IPS-18c (cell line): Measurements from ENCODE around the gene FREM1.

ENCODE experiments used
- H3K4me3 ChIP-seq: 2 replicates; pipeline ENCODE4 v1.7.0; 2013; ENCODE audit warnings: low read depth, mild to moderate bottlenecking, low read length, moderate library complexity; ENCODE audit not compliant: insufficient read depth
- H3K9me3 ChIP-seq: one replicate; pipeline ENCODE4 v1.6.1; 2013; ENCODE audit warnings: mild to moderate bottlenecking, low read length, moderate library complexity; ENCODE audit not compliant: control insufficient read depth, insufficient read depth

Gene FREM1

DNA sequence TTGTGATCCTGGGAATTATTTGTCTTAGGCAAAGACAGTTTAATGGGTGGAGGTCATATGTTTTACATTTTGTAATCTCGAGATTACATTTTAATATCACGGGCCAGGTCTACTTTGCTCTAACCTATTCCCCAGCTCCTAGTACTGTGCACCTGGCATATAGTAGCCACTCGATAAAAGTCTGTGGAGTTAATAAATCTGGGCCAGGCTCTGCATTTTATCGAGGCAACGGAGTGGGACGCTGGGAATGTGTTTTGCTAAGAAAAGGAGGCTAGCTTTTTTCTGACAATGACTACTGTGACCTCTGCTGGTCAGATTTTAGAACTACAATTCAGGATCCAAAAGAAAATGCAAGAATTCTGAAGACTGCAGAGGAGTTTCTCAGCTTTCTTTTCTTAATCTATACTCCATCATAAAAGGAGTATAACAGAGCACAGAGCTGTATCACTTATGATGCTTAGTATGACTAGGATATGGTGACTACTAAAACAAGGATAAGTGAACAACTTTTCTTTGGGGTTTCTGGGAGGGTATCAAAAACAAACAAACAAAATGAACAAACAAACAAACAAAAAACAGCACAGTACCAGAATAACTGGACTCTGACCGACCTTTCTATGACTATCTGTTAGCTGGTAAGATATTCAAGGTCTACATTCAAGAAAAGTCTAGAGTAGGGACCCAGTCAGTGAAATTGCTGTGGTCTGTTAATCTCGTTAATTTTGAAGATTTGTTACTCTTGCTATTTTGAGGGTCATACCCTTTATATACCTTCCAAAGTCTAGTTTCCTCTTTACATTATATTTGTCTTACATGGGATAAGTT, 141.6 kb downstream of the FREM1 start:
- Histone ChIP-seq H3K4me3 (no peak overlapping the region), H3K9me3 (no peaks in the 10 kb centered on the region)

GRCh38 chr9:14766299-14766698, 143.9 kb downstream of the FREM1 start:
- Histone ChIP-seq H3K4me3 (no peak overlapping the region), H3K9me3 (no peaks in the 10 kb centered on the region)

GRCh38 chr9:14761584-14761983, 148.6 kb downstream of the FREM1 start:
- Histone ChIP-seq H3K9me3 (no peaks in the 10 kb centered on the region), H3K4me3 (no peak overlapping the region)

DNA sequence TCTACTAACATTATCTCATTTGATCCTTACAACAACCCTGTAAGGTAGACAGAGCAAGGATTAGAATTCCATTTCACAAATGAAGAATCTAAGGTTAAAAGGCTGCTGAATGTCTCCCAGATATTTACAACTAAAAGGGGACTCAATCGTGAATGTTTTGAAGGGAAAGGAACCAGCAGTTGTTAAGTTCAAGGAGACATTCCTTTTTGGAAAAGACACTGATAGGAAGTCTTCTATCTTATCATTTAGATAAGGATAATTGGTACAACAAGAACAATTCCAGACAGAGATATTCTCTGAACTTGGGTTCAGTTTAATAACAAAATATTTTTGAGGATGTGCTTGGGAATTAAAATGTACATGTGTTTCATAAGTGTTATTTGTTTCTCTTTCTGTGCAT, 150.2 kb downstream of the FREM1 start:
- H3K9me3 ChIP-seq, result no peaks in the 10 kb centered on the region

GRCh38 chr9:14756291-14756690, 153.9 kb downstream of the FREM1 start:
- no peak overlapping the region for H3K4me3 ChIP-seq
- no peaks in the 10 kb centered on the region for H3K9me3 ChIP-seq

More for the DNA sequence above, 150.2 kb downstream of the FREM1 start:
- no peak overlapping the region for H3K4me3 ChIP-seq

GRCh38 chr9:14752871-14753270, 157.4 kb downstream of the FREM1 start:
- Histone ChIP-seq H3K9me3 (no peaks in the 10 kb centered on the region), H3K4me3 (no peak overlapping the region)

GRCh38 chr9:14752271-14752670, 158.0 kb downstream of the FREM1 start:
- Histone ChIP-seq H3K9me3 (no peaks in the 10 kb centered on the region), H3K4me3 (no peak overlapping the region)

GRCh38 chr9:14750821-14751220, 159.4 kb downstream of the FREM1 start:
- Histone ChIP-seq H3K9me3 (no peaks in the 10 kb centered on the region), H3K4me3 (no peak overlapping the region)

DNA sequence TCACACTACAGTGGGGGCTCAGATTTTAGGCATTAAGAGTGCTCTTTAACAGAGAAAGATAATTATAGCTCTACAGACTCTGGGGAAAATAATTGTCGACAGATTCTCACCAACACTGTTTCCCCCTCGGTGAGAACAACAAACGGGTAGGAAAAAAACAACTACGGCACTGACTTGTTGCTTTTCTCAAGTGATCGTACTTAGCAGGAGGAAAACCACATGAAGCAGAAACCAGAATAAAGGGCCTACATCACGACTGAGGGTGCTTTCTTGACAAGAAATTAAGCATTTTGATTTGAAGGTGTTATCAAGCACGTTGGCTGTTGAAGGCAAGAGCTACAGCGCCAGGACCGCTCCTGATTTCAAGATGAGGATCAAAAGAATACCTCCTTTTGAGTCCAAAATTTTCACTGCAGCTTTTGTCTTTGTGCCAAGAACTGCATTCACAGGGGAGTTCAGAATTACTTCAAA, 160.5 kb downstream of the FREM1 start:
- no peak overlapping the region for H3K4me3 ChIP-seq

DNA sequence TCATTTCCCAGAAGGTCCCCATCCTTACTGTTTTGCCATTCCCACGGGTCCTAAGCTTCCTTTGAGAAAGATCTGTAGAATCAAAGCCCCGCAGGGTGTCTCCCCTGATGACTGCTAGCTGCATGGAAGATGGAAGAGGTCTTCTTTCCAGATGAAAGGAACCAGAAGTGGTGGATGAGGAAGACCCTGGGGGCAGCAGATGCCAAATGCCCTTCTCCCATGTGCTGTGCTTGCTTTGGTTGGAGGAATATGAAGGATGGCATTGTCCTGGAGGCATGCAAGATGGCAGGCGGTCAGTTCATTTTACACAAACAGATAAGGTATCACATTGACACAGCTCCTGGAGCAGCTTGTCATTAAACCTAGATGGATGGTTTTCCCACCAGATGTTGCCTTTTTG, 161.9 kb downstream of the FREM1 start:
- Histone ChIP-seq H3K4me3 (no peak overlapping the region), H3K9me3 (no peaks in the 10 kb centered on the region)

More for the DNA sequence above, 160.5 kb downstream of the FREM1 start:
- H3K9me3 ChIP-seq, result no peaks in the 10 kb centered on the region

- H3K4me3 ChIP-seq, result no peak overlapping the region
- no peaks in the 10 kb centered on the region for H3K9me3 ChIP-seq
Observed at GRCh38 chr9:14747111-14747510, 163.1 kb downstream of the FREM1 start.

- Histone ChIP-seq H3K9me3 (no peaks in the 10 kb centered on the region), H3K4me3 (no peak overlapping the region)
Observed at GRCh38 chr9:14746626-14747025, 163.6 kb downstream of the FREM1 start.

GRCh38 chr9:14744768-14745167, 165.5 kb downstream of the FREM1 start:
- H3K9me3 ChIP-seq, result no peaks in the 10 kb centered on the region
- no peak overlapping the region for H3K4me3 ChIP-seq

- H3K4me3 ChIP-seq, result no peak overlapping the region
- H3K9me3 ChIP-seq, result no peaks in the 10 kb centered on the region
Observed at GRCh38 chr9:14741369-14741768, 168.9 kb downstream of the FREM1 start.

DNA sequence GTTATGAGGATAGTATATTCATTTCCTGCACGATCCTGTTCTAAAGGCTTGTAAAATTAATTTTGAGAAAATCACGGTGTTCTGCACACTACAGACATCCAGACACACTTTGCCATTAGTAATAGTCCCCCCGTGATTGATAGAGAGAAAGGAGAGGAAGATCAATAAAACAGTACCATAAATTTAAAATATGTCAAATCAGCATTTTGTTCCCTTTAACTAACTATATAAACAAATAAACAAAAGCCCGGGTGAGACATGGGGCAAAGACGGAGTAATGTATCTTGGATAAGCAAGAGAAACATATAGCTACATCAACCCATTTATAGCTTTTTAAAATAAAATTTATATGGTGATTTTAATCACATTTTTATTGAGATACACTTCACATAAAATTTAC, 177.1 kb downstream of the FREM1 start:
- Histone ChIP-seq H3K9me3 (no peaks in the 10 kb centered on the region), H3K4me3 (no peak overlapping the region)

DNA sequence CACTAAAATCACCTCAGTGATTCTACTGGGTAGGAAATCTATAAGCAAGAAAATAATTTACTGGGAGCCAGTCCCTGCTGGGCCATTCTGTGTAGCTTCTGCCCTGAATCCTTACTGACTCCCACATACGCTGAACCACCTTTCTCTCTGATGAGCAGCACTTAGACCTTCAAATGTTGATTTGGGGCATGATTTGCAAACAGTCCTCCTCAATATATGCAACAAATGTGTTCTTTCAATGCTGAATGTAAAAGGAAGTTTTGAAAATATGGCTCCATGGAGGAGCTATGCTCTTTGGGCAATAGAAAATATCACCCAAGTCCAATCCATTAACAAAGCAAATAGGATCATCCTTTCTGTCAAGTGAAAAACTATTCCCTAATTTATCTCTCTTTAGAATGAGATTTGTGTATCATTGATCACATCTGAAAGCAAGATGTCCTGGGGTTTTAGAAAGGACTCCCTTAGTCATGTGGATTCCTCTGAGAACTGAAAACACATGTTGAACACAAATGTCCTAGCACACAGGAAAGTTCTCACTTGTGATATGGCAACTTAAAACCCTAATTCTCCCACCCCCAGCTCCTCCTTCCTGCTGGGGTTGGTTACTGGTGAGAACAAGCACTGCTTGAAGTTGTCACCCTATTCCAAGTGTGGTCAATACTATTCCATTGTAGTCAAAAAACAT, 178.8 kb downstream of the FREM1 start:
- Histone ChIP-seq H3K9me3 (no peaks in the 10 kb centered on the region), H3K4me3 (no peak overlapping the region)

GRCh38 chr9:14730461-14730898, 179.7 kb downstream of the FREM1 start:
- no peak overlapping the region for H3K4me3 ChIP-seq
- H3K9me3 ChIP-seq, result no peaks in the 10 kb centered on the region

- no peak overlapping the region for H3K4me3 ChIP-seq
- H3K9me3 ChIP-seq, result no peaks in the 10 kb centered on the region
Observed at GRCh38 chr9:14723301-14723700, 186.9 kb downstream of the FREM1 start.
